ENCODE results near the gene PDE1A. TPM values are rescaled to one million over a fixed set of nuclear protein-coding genes. Genes with fewer than 3 reads are reported as not detected.

PDE1A gene
- total RNA-seq, 2 experiments from 2014 or later = not detected

GRCh38 chr2:182448371-182448770 is 21.5 kb upstream of the PDE1A start:
- CTCF ChIA-PET = no interaction called here
- intact Hi-C loops (cut with micrococcal nuclease) = no loop called here

GRCh38 chr2:182447863-182448262 is 21.0 kb upstream of the PDE1A start:
- Mint-ChIP-seq H3K4me3 (no peak overlapping the region), H3K27ac (no peak overlapping the region), H3K27me3 (no peaks in the 10 kb centered on the region), H3K36me3 (ENCODE audit: low read depth) (no peaks in the 10 kb centered on the region), H3K9me3 (peaks cover 6% of the 10 kb centered on the region), H3K4me1 (ENCODE audit: low read depth) (no peaks in the 10 kb centered on the region)
- no peak for DNase-seq
- CTCF ChIA-PET = no interaction called here
- no peak for TF ChIP-seq CTCF (IDR thresholded peaks at IDR 0.05)
- POLR2A ChIA-PET = no interaction called here
- intact Hi-C loops (cut with micrococcal nuclease) = no loop called here
- no peak for ATAC-seq

More at GRCh38 chr2:182448371-182448770, 21.5 kb upstream of the PDE1A start:
- H3K27me3 Mint-ChIP-seq = no peaks in the 10 kb centered on the region
- H3K9me3 Mint-ChIP-seq = peaks cover 4% of the 10 kb centered on the region
- no peaks in the 10 kb centered on the region for H3K36me3 Mint-ChIP-seq (ENCODE audit: low read depth)
- DNase-seq (no peak), ATAC-seq (no peak)
- no peak for TF ChIP-seq CTCF (IDR thresholded peaks at IDR 0.05)
- POLR2A ChIA-PET = no interaction called here
- no peaks in the 10 kb centered on the region for H3K4me1 Mint-ChIP-seq (ENCODE audit: low read depth)
- no peak overlapping the region for H3K27ac Mint-ChIP-seq
- no peak overlapping the region for H3K4me3 Mint-ChIP-seq

- no peaks in the 10 kb centered on the region for H3K27me3 Mint-ChIP-seq
- no peaks in the 10 kb centered on the region for H3K36me3 Mint-ChIP-seq (ENCODE audit: low read depth)
- TF ChIP-seq CTCF (IDR thresholded peaks at IDR 0.05) = no peak
- no peak for DNase-seq
- H3K27ac Mint-ChIP-seq = no peak overlapping the region
- ATAC-seq = no peak
- intact Hi-C loops (cut with micrococcal nuclease) = no loop called here
- no peak overlapping the region for H3K4me3 Mint-ChIP-seq
- ChIA-PET CTCF (no interaction called here), POLR2A (no interaction called here)
- H3K4me1 Mint-ChIP-seq (ENCODE audit: low read depth) = no peaks in the 10 kb centered on the region
- H3K9me3 Mint-ChIP-seq = peaks cover 5% of the 10 kb centered on the region
Measured at GRCh38 chr2:182447163-182447562, 20.3 kb upstream of the PDE1A start.

- Mint-ChIP-seq H3K4me1 (ENCODE audit: low read depth) (no peaks in the 10 kb centered on the region), H3K27ac (no peak overlapping the region), H3K4me3 (no peak overlapping the region), H3K9me3 (peaks cover 5% of the 10 kb centered on the region), H3K27me3 (no peaks in the 10 kb centered on the region), H3K36me3 (ENCODE audit: low read depth) (no peaks in the 10 kb centered on the region)
- POLR2A ChIA-PET = no interaction called here
- intact Hi-C loops (cut with micrococcal nuclease) = no loop called here
- no peak for DNase-seq
- CTCF ChIA-PET = no interaction called here
- ATAC-seq = no peak
- TF ChIP-seq CTCF (IDR thresholded peaks at IDR 0.05) = no peak
Measured at GRCh38 chr2:182446087-182446486, 19.3 kb upstream of the PDE1A start.

GRCh38 chr2:182445391-182445965 is 18.6 kb upstream of the PDE1A start:
- Mint-ChIP-seq H3K4me1 (ENCODE audit: low read depth) (no peaks in the 10 kb centered on the region), H3K4me3 (no peak overlapping the region), H3K36me3 (ENCODE audit: low read depth) (no peaks in the 10 kb centered on the region), H3K27ac (no peak overlapping the region), H3K27me3 (no peaks in the 10 kb centered on the region), H3K9me3 (peaks cover 5% of the 10 kb centered on the region)
- ChIA-PET CTCF (no interaction called here), POLR2A (no interaction called here)
- ATAC-seq (no peak), DNase-seq (no peak)
- TF ChIP-seq CTCF (IDR thresholded peaks at IDR 0.05) = no peak
- intact Hi-C loops (cut with micrococcal nuclease) = no loop called here
